Fibroblast of skin of back (primary cell): ENCODE results near the gene ANGPTL3.

Experiments used
- DNase-seq: peaks from one replicate; pipeline ENCODE4 v3.0.0-alpha.2; 2013

The ANGPTL3 gene

GRCh38 chr1:62637392-62638105 is 40.2 kb downstream of the ANGPTL3 start:
- DNase-seq: peak; percentile 8

GRCh38 chr1:62643283-62643682 is 46.0 kb downstream of the ANGPTL3 start:
- no peak for DNase-seq

GRCh38 chr1:62652387-62652786 is 55.1 kb downstream of the ANGPTL3 start:
- DNase-seq: no peak

GRCh38 chr1:62654744-62655143 is 57.4 kb downstream of the ANGPTL3 start:
- DNase-seq: no peak
